ENCODE results near the gene TUBB4A. TPM values are rescaled to one million over a fixed set of nuclear protein-coding genes. Genes with fewer than 3 reads are reported as not detected.

TUBB4A gene
- total RNA-seq, 6 experiments from 2014 or later: 0.24 to 19.2 (median 1.4) TPM

DNA sequence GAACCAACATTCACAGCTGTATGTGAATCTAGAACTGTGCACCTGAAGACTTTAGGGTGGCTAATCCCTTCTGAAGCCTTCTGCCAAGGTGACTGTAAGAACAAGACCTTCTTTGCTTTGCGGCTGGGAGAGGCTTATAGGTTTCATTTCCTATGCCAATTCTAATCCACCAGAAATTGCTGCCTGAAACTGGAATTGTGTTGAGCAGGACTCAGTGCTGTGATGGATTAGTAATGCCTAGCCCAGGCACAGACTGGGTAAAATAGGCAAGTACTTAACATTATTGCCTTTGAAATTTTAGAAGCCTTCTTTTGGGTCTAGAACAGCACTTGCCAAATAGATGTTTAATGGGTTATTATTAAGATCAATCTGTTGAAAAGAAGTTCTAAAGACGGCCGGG is 54.1 kb downstream of the TUBB4A start:
- H3K4me1 ChIP-seq: no peaks in the 10 kb centered on the region
- no peaks in the 10 kb centered on the region for H3K9me3 ChIP-seq
- DNase-seq (no peak), ATAC-seq (no peak)
- no peak overlapping the region for H3K27ac ChIP-seq
- no peaks in the 10 kb centered on the region for H3K27me3 ChIP-seq
- H3K36me3 ChIP-seq: peaks cover 0 to 3% (median 0%) of the 10 kb centered on the region in 4 donors
- no peak for TF ChIP-seq POLR2A (IDR thresholded peaks at IDR 0.05)
- TF ChIP-seq, protein P1, sequence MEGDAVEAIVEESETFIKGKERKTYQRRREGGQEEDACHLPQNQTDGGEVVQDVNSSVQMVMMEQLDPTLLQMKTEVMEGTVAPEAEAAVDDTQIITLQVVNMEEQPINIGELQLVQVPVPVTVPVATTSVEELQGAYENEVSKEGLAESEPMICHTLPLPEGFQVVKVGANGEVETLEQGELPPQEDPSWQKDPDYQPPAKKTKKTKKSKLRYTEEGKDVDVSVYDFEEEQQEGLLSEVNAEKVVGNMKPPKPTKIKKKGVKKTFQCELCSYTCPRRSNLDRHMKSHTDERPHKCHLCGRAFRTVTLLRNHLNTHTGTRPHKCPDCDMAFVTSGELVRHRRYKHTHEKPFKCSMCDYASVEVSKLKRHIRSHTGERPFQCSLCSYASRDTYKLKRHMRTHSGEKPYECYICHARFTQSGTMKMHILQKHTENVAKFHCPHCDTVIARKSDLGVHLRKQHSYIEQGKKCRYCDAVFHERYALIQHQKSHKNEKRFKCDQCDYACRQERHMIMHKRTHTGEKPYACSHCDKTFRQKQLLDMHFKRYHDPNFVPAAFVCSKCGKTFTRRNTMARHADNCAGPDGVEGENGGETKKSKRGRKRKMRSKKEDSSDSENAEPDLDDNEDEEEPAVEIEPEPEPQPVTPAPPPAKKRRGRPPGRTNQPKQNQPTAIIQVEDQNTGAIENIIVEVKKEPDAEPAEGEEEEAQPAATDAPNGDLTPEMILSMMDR (IDR thresholded peaks at IDR 0.05): no peak
- 100% methylated on average over 3 of the region's 3 CpGs for WGBS (ENCODE audit: insufficient coverage, low coverage, low lambda C conversion rate, missing lambda C conversion rate)
- H3K4me3 ChIP-seq: no peak overlapping the region
- intact Hi-C loops (cut with DNase I): no loop called here

DNA sequence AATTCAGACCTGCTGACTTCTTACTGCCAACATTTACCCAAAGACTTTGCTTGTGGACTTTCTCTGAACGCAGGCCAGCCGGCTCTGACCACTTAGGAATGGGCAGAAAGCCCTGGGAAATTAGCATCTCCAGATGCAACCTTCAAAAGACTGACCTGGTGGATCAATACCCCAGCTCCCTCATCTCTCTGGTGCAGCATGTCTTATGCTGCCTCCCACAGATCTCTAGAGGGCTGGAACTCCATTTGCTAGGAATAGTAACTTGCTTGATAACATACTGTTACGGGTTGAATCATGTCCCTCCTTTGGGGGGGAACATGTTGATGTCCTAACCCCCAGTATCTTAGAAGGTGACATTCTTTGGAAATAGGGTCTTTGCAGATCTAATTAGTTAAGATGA is 55.7 kb downstream of the TUBB4A start:
- Histone ChIP-seq H3K9me3 (no peaks in the 10 kb centered on the region), H3K27ac (no peak overlapping the region), H3K27me3 (no peaks in the 10 kb centered on the region), H3K4me1 (no peaks in the 10 kb centered on the region), H3K36me3 (peaks cover 0 to 3% (median 0%) of the 10 kb centered on the region in 4 donors), H3K4me3 (no peak overlapping the region)
- TF ChIP-seq, protein P1 (IDR thresholded peaks at IDR 0.05): no peak
- TF ChIP-seq POLR2A (IDR thresholded peaks at IDR 0.05): no peak
- intact Hi-C loops (cut with DNase I): no loop called here
- ATAC-seq: no peak
- no peak for DNase-seq
- 100% methylated on average over 3 of the region's 3 CpGs for WGBS (ENCODE audit: insufficient coverage, low coverage, low lambda C conversion rate, missing lambda C conversion rate)

Small RNA genes within 50 kb of the gene (small RNA-seq; reads per million reads assigned to genes)
- 0 reads per million in 2 experiments for gene AC010503.2

Other genes starting within 250 kb of the TUBB4A start
- 10 to 100 TPM; 11.3 to 24.3 (median 15.3) TPM for gene MLLT1, start 222.3 kb downstream of the TUBB4A start, total RNA-seq
- under 1 TPM in 1 of 6 experiments, not detected in 5; 0.48 TPM for gene ACER1, start 168.7 kb downstream of the TUBB4A start, total RNA-seq
- 100 to 1,000 TPM in 2 of 6 experiments, 10 to 100 TPM in 4; 38.0 to 112 (median 53.8) TPM for gene CLPP, start 140.8 kb downstream of the TUBB4A start, total RNA-seq
- gene ALKBH7, start 129.5 kb downstream of the TUBB4A start, total RNA-seq: 10 to 100 TPM; 60.7 to 78.4 (median 72.2) TPM
- 1 to 10 TPM in 3 of 6 experiments, under 1 TPM in 3; 0.55 to 1.9 (median 1.0) TPM for gene PSPN, start 126.4 kb downstream of the TUBB4A start, total RNA-seq
- gene GTF2F1, start 109.1 kb downstream of the TUBB4A start, total RNA-seq: 10 to 100 TPM; 12.8 to 22.7 (median 19.8) TPM
- gene KHSRP, start 77.5 kb downstream of the TUBB4A start, total RNA-seq: 10 to 100 TPM; 68.1 to 89.5 (median 76.1) TPM
- under 1 TPM in 3 of 6 experiments, not detected in 3; 0.18 to 0.60 (median 0.56) TPM for gene SLC25A41, start 68.5 kb downstream of the TUBB4A start, total RNA-seq
- gene SLC25A23, start 42.5 kb downstream of the TUBB4A start, total RNA-seq: 10 to 100 TPM; 23.3 to 50.0 (median 30.0) TPM
- gene CRB3, start 38.0 kb downstream of the TUBB4A start, total RNA-seq: 10 to 100 TPM; 20.6 to 56.1 (median 23.0) TPM
- gene DENND1C, start 20.5 kb downstream of the TUBB4A start, total RNA-seq: 1 to 10 TPM in 5 of 6 experiments, under 1 TPM in 1; 0.90 to 2.7 (median 1.8) TPM
- 1 to 10 TPM in 1 of 6 experiments, under 1 TPM in 2, not detected in 3; 0.27 to 1.6 (median 0.55) TPM for gene TNFSF9, start 28.7 kb upstream of the TUBB4A start, total RNA-seq
- gene CD70, start 88.8 kb upstream of the TUBB4A start, total RNA-seq: not detected
- 10 to 100 TPM in 3 of 6 experiments, 1 to 10 TPM in 3; 6.4 to 71.1 (median 14.6) TPM for gene TNFSF14, start 167.9 kb upstream of the TUBB4A start, total RNA-seq
- over 10,000 TPM; 10,569 to 17,502 (median 15,749) TPM for gene C3, start 218.3 kb upstream of the TUBB4A start, total RNA-seq
- gene GPR108, start 235.3 kb upstream of the TUBB4A start, total RNA-seq: 10 to 100 TPM; 22.3 to 53.0 (median 41.3) TPM
- gene TRIP10, start 237.4 kb upstream of the TUBB4A start, total RNA-seq: 10 to 100 TPM in 2 of 6 experiments, 1 to 10 TPM in 4; 7.5 to 14.9 (median 9.3) TPM

Measured in right lobe of liver (tissue), 6 donors.